ENCODE results near the gene ENAH. TPM values are rescaled to one million over a fixed set of nuclear protein-coding genes. Genes with fewer than 3 reads are reported as not detected.

Gene ENAH
- total RNA-seq, 1 experiment from 2014 or later: 100 TPM

DNA sequence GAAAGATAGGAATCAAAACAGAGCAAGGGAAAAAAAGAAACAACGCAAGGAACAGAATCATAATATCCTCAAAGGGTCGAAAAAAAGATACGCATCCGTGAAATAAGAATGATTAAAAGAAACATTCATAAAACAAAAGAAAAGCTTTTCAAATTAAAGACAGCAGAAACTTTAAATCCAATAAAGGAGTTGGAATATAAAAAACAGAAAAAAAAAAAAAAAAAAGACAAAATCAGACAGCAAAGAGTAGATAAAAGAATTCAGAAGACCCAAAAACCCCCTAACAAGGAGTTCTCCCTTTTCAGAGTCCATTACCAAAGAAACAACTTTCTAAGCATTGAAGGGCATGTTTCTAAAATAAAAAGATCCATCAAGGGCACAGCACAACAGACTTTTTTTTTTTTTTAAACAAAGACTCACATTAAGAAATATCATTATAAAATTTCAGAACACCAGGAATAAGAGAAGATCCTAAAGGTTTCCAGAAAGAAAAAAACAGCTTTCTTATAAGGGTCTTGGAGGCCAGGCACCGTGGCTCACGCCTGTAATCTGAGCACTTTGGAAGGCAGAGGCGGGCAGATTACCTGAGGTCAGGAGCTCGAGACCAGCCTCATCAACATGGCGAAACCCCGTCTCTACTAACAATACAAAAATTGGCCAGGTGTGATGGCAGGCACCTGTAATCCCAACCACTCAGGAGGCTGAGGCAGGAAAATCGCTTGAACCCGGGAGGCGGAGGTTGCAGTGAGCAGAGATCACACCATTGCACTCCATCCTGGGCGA is 44.7 kb downstream of the ENAH start:
- TF ChIP-seq CEBPB (IDR thresholded peaks at IDR 0.05; ENCODE audit: low read depth) (no peak), RAD21 (IDR thresholded peaks at IDR 0.05; ENCODE audit: low read depth) (no peak), ELF1 (IDR thresholded peaks at IDR 0.05; ENCODE audit: borderline replicate concordance, low read depth) (no peak), ZFX (IDR thresholded peaks at IDR 0.05) (no peak), POLR2AphosphoS5 (IDR thresholded peaks at IDR 0.05; ENCODE audit: low read depth, low read length) (no peak), TCF7L2 (IDR thresholded peaks at IDR 0.05; ENCODE audit: borderline replicate concordance, extremely low read depth, insufficient read depth, insufficient read length) (no peak), EZH2phosphoT487 (IDR thresholded peaks at IDR 0.05; ENCODE audit: borderline replicate concordance) (no peak), EZH2 (IDR thresholded peaks at IDR 0.05) (no peak), SP1 (IDR thresholded peaks at IDR 0.05; ENCODE audit: low read depth) (no peak), POLR2A (IDR thresholded peaks at IDR 0.05; ENCODE audit: borderline replicate concordance, extremely low read depth, insufficient read depth, insufficient read length) (no peak), YY1 (IDR thresholded peaks at IDR 0.05; ENCODE audit: extremely low read depth, insufficient replicate concordance, low read depth, low read length) (no peak), FOSL1 (IDR thresholded peaks at IDR 0.05; ENCODE audit: low read depth) (no peak), SRF (IDR thresholded peaks at IDR 0.05; ENCODE audit: low read depth) (no peak), JUND (IDR thresholded peaks at IDR 0.05) (no peak), EGR1 (IDR thresholded peaks at IDR 0.05; ENCODE audit: low read depth) (no peak), ZNF274 (IDR thresholded peaks at IDR 0.05; ENCODE audit: low read depth, low read length) (no peak), CBX3 (IDR thresholded peaks at IDR 0.05; ENCODE audit: low read depth) (no peak)
- TF ChIP-seq, protein P1, sequence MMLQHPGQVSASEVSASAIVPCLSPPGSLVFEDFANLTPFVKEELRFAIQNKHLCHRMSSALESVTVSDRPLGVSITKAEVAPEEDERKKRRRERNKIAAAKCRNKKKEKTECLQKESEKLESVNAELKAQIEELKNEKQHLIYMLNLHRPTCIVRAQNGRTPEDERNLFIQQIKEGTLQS (IDR thresholded peaks at IDR 0.05): no peak
- TF ChIP-seq, protein P2, sequence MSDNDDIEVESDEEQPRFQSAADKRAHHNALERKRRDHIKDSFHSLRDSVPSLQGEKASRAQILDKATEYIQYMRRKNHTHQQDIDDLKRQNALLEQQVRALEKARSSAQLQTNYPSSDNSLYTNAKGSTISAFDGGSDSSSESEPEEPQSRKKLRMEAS (IDR thresholded peaks at IDR 0.05): no peak
- TF ChIP-seq, protein P3, sequence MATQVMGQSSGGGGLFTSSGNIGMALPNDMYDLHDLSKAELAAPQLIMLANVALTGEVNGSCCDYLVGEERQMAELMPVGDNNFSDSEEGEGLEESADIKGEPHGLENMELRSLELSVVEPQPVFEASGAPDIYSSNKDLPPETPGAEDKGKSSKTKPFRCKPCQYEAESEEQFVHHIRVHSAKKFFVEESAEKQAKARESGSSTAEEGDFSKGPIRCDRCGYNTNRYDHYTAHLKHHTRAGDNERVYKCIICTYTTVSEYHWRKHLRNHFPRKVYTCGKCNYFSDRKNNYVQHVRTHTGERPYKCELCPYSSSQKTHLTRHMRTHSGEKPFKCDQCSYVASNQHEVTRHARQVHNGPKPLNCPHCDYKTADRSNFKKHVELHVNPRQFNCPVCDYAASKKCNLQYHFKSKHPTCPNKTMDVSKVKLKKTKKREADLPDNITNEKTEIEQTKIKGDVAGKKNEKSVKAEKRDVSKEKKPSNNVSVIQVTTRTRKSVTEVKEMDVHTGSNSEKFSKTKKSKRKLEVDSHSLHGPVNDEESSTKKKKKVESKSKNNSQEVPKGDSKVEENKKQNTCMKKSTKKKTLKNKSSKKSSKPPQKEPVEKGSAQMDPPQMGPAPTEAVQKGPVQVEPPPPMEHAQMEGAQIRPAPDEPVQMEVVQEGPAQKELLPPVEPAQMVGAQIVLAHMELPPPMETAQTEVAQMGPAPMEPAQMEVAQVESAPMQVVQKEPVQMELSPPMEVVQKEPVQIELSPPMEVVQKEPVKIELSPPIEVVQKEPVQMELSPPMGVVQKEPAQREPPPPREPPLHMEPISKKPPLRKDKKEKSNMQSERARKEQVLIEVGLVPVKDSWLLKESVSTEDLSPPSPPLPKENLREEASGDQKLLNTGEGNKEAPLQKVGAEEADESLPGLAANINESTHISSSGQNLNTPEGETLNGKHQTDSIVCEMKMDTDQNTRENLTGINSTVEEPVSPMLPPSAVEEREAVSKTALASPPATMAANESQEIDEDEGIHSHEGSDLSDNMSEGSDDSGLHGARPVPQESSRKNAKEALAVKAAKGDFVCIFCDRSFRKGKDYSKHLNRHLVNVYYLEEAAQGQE (IDR thresholded peaks at IDR 0.05; ENCODE audit: low read depth): no peak
- H3K27me3 ChIP-seq (ENCODE audit: insufficient read depth, low read length): no peaks in the 10 kb centered on the region
- no peaks in the 10 kb centered on the region for H3K36me3 ChIP-seq (ENCODE audit: control insufficient read depth in 1 of 2, insufficient read depth in 2 of 2, low read length in 2 of 2)
- H3K4me3 ChIP-seq (replicated peaks in 1 of 2; ENCODE audit: low read depth in 1 of 2, low read length in 2 of 2): no peak overlapping the region
- intact Hi-C loops (cut with micrococcal nuclease): no loop called here
- peaks cover 86% of the 10 kb centered on the region for H3K79me2 ChIP-seq (ENCODE audit: insufficient read depth, low read length)
- DNase-seq (ENCODE audit: low read depth, low spot score): no peak
- no peaks in the 10 kb centered on the region for H3K9me2 ChIP-seq (ENCODE audit: insufficient read depth)
- H3K27ac ChIP-seq (ENCODE audit: low read depth, low read length): no peak overlapping the region
- BruUV-seq (replicated peaks): no TSS peak
- RAD21 ChIA-PET (ENCODE audit: low non-redundant PET in 1 of 2, low total read pairs in 2 of 2, uncharacterized antibody in 2 of 2, unreplicated experiment in 2 of 2): no interaction called here
- peaks cover 35 to 40% of the 10 kb centered on the region in 2 experiments for H3K4me1 ChIP-seq (ENCODE audit: control insufficient read depth in 1 of 2, insufficient read depth in 2 of 2, low read length in 2 of 2)
- no peak overlapping the region for H3K9ac ChIP-seq (ENCODE audit: low read length)
- peaks cover 5% of the 10 kb centered on the region; the same call in 1 of the 2 replicates for H4K20me1 ChIP-seq (ENCODE audit: insufficient read depth)
- H3K9me3 ChIP-seq (ENCODE audit: control insufficient read depth in 1 of 2, insufficient read depth in 1 of 2, low read depth in 1 of 2, low read length in 2 of 2): no peaks in the 10 kb centered on the region
- no peak overlapping the region for H3K4me2 ChIP-seq (ENCODE audit: low read length)
- no peak overlapping the region for H2AFZ ChIP-seq (ENCODE audit: low read depth, low read length, poor library complexity, severe bottlenecking)
- POLR2A ChIA-PET: no interaction called here
- CTCF ChIA-PET: no interaction called here
- ATAC-seq: no peak
